Fibroblast of skin of right quadriceps (primary cell): Measurements from ENCODE around the gene ANKUB1.
"Not testable (repeated sequence)": the region's sequence is repeated elsewhere in the genome, so short reads cannot be mapped to it uniquely, and the experiment has no call there.

Experiments
- DNase-seq: peaks from one replicate; pipeline ENCODE4 v3.0.0-alpha.2; 2013

ANKUB1 gene, protein sequence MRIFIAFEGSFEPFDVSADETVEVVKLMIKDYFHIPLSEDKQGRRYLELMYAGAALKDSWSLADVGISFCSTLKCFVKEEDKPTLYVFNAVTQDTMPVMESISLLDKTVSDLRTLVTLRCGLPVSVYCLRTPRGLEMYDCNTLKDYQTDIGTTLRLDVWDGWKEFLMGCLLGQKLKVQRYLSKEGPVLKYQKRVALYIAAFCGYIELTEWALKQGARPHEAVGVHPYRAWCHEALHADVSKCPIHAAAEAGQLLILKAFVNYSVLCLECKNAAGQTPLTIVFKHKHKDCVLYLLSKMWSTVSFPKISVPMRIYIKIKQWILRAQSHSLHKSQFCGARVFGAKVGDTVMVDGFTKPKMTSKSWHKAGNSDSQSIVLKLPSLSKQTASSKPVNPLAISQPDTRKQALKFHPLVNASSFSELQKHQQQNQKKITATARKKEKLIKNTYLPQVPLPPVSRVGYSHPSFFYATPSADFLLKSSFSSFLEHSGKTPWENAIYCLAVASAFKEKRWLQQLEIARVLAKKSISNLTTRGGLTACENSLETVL

DNA sequence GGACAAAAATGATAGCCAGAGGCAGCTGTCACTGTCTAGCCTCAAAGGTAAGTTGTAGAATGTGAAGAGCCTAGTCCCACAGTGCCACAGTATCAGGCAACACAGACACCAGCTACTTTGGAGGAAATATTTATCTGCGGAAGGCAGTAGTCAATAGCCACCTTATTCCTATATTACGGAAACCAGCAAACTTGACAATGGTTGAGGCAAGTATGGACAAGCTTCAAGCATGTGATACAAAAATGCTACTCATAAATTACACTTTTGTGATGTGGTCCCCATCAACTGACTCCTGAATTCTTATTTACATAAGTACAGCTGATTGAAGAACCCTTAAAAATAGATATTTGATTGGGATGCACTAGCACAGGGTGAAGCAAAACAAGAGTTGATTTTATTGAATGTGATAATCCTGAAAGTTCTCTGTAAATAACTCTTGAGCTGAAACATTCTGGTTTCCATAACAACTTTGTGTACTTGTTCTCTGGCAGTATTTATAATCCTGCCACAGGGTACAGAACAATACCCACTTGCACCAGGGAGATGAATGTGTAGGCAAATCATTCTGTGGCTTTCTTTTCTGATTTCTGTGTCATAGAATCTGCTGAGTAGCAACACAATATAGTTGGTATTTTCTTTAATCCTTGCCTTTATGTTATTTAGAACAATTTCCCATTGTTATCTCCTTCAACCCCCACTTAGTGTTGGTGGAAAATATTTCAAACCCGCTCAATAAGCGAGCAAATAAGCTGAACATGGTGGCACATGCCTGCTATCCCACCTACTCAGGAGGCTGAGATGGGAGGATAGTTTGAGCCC, at the start of gene ANKUB1:
TSS of gene ANKUB1 (minus strand) at position 103 of the 819 bp plus-strand sequence. CDS start 188 bp downstream, outside the sequence.
- DNase-seq = no peak

DNA sequence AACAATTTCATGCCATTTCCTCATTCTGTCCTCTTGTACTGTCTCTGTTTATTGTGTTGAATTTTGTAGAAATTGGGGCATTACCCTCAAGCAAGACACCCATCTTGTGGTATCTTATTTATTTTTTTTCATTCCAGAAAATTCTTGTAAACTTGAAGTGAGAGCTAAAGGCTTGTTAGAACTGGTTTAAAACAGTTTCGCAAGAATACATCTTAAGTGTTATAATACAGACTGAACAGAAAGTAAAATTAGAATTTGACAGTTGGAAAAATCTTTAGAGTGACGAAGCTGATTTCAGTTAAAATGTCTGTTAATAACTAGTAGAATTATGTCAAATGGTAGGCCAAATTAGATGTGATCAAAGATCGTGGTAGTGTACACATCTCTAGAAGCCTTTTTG, 47.5 kb upstream of the ANKUB1 start:
- DNase-seq = no peak

DNA sequence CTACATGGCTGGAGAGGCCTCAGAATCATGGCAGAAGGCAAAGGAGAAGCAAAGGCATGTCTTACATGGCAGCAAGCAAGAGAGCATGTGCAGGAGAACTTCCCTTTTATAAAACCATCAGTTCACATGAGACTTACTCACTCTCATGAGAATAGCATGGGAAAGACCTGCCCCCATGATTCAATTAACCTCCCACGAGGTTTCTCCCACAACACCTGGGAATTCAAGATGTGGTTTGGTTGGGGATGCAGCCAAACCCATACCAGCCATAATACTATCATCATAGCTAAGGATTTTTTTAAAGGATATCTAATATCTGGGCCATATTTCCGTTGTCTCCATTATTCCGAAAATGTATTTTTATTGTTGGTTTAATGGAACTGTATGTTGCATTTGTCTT, 47.1 kb upstream of the ANKUB1 start:
- DNase-seq = not testable (repeated sequence)

DNA sequence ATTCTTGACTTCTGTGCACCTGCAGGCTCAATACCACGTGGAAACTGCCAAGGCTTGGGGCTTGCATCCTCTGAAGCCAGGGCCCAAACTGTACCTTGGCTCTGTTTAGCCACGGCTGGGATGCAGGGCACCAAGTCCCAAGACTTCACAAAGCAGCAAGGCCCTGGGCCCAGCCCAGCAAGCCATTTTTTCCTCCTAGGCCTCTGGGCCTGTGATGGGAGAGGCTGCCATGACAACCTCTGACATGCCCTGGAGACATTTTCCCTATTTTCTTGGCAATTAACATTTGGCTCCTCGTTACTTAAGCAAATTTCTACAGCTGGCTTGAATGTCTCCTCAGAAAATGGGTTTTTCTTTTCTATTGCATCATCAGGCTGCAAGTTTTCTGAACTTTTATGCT, 46.1 kb upstream of the ANKUB1 start:
- not testable (repeated sequence) for DNase-seq

DNA sequence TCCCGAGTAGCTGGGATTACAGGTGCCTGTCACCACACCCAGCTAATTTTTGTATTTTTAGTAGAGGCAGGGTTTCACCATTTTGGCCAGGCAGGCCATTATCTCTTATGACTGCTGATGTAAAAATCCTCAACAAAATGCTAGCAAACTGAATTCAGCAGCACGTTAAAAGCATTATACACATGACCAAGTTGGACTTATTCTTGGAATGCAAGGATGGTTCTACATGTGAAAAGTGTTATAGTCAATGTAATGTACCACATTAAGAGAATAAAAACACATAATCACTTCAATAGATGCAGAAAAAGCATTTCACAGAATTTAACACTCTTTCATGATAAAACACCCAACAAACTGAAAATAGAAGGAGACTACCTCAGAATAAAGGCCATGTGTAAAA, 40.9 kb upstream of the ANKUB1 start:
- no peak for DNase-seq

DNA sequence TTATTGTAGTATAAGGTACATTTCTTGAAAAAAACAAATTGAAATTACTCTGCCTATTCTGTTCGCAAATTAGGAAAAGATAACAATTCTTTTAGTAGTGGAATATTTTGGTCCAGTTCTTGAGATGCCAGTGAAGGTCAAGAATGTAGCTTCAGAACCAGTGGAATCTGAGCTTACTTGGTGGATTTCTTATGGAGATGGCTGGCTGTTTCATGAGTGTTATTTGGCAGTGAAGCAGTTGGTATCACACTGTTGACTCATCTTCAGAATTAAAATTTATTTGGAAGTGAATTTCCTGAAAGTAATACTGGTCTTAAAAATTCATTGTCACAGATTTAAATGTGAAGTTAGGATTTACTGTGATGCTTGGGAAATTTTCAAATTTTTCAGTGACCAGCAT, 39.7 kb upstream of the ANKUB1 start:
- DNase-seq = no peak

DNA sequence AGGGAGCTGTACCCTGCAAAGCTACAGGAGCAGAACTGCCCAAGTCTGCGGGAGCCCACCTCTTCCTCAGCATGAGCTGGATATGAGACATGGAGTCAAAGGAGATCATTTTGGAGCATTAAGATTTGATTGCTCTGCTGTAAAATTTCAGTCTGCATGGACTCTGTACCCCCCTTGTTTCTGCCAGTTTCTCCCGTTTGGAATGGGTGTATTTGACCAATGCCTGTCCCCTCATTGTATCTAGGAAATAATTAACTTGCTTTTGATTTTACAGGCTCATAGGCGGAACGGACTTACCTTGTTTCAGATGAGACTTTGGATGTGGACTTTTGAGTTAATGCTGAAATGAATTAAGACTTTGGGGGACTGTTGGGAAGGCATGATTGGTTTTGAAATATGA, 39.0 kb upstream of the ANKUB1 start:
- DNase-seq = no peak

DNA sequence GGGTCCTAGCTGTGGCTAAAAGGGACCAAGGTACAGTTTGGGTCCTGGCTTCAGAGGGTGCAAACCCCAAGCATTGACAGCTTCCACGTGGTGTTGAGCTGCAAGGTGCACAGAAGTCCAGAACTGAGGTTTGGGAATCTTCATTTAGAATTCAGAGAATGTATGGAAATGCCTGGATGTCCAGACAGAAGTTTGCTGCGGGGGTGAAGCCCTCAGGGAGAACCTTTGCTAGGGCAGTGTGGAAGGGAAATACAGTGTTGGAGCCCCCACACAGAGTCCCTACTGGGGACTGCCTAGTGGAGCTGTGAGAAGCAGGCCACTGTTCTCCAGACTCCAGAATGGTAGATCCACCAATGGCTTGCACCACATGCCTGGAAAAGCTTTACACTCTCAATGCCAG, 38.5 kb upstream of the ANKUB1 start:
- no peak for DNase-seq

DNA sequence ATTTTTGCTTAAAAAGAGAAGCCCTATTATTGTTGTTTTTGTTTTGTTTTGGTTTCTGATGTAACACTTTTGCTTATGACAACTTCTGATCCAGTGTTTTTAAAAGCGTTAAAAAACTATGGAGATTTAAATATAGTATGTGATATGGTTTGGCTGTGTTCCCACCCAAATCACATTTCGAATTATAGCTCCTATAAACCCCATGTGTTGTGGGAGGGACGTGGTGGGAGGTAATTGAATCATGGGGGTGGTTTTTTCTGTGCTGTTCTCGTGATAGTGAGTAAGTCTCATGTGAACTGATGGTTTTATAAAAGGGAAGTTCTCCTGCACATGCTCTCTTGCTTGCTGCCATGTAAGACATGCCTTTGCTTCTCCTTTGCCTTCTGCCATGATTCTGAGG, 37.3 kb upstream of the ANKUB1 start:
- not testable (repeated sequence) for DNase-seq

DNA sequence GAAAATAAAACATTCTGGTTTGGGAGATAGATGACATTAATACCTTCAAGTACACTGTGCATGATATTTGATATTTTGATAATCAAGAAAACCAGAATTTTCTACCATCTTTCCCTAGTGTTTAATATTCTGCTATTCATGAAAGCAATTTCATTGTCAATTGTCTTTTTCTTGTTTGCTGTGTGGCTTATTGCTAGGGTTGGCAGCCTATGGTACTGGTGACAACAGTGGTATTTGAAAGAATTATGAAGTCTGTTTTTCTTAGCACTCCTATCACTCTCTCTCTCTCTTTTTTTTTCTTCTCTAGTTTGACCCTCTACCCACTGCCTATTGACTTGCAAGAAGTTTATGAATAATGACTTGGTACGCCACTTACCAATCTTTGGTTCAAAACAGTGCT, 36.0 kb upstream of the ANKUB1 start:
- DNase-seq = no peak

DNA sequence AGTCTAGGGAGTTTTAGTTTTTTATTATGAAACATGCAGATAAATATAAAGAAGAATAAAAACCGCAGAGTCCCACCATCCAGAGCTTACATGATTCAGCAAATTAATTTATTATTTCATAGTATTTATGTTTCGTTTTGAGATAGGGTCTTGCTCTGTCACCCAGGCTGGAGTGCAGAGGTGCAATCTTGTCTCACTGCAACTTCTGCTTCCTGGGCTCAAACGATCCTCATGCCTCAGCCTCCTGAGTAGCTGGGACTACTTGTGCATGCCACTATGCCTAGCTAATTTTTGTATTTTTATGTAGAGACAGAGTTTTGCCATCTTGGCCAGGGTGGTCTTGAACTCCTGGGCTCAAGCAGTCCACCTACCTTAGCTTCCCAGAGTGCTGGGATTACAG, 34.3 kb upstream of the ANKUB1 start:
- no peak for DNase-seq

DNA sequence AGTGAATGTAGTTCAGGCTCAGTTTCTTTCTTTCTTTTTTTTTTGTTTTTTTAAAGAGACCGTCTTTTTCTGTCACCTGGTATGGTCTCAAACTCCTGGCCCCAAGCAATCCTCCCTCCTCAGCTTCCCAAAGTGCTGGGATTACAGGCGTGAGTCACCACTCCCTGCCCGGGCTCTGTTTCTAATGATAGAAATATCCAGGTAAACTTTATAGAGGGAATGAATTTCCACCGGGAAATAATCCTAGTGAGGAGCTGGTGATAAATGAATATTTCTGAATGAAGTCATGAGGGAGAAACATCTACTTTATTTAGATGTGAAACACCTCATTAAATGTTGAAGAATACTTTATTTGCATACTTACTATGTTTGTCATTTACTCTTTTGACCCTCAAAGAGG, 27.8 kb upstream of the ANKUB1 start:
- DNase-seq = no peak

DNA sequence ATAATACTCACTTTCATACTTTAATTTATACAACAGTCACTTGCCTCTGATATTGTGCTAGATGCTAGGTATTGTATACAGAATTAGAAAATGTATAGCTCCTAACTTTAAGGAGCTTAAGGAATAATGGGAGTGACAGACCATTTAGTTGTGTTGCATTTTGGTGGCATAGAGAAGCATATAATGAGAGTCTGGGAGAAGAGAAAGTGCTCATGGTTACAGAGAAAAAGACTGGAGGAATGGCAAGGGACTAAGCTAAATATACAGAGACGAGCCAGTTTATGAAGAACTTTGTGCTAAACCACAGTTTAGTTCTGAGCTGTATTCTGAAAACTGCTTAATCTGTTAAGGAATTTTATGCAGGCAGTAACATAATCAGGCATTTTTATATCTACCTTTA, 27.1 kb upstream of the ANKUB1 start:
- DNase-seq = no peak

DNA sequence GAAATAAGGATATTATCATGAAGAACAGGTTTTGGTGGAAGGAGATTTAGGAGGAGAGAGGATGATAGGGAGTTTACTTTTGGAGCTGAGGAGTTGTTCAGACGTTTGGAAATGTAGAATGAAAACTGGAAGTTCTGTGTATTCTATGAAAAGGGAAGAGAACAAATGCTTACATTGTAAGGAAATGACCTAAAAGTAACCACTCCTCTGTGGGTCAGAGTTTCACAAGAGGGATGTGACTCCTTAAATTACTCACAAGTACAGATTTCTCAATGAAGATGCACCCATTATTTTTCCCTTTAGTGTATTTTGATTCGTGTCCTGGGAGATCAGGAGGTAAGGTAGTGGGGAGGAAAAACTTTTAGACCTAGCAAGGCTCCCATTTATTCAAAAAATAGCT, 24.6 kb upstream of the ANKUB1 start:
- DNase-seq = no peak

DNA sequence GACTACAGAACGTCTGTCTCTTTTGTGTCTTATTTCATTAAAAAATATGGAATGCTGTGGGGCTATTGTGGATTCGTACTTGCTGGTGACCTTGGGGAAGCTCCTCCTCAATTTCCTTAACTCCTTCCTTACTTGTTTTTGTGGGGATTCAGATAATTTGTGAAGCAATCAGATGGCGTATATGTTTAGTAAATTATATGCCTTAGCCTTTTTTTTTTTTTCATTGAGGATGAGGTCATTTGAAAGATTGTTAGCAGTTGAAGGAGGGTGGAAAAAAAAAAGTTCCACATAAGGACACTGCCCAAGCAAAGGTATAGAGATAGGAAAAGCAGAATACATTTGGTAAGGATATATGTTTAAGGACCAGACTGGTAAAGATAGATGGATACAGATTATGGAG, 24.0 kb upstream of the ANKUB1 start:
- DNase-seq = no peak

DNA sequence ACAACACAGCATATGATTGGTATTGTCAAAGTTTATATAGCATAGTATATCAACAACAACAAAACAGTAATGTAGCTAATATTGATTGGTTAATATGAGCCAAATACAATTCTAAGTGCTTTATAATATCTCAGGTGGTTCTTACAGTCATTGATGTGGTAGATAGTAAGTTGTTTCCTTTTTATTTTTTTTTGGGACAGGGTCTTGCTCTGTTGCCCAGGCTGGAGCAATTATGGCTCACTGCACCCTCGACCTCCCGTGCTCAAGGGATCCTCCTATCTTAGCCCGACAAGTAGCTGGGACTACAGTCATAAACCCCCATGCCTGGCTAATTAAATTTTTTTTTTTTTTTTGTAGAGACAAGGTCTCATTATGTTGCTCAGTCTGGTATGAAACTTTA, 23.4 kb upstream of the ANKUB1 start:
- DNase-seq = no peak

DNA sequence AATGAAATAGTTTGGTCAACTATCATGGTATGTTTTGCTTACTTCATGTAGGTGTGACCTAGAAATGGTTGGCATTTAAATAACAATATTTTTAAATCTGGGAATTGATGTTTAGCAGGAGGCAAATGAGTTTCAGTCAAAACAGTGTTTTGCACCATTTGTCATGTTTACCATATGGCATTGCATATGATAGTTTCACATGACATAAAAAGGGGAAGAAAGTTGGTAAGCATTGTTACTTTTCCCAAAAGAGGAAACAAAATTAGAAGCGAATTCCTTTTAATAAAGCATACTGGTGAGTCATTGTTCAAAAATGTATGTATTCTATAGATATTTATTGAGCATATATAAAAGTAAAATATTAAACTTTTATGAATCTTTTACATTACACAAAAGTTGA, 23.0 kb upstream of the ANKUB1 start:
- DNase-seq = no peak

DNA sequence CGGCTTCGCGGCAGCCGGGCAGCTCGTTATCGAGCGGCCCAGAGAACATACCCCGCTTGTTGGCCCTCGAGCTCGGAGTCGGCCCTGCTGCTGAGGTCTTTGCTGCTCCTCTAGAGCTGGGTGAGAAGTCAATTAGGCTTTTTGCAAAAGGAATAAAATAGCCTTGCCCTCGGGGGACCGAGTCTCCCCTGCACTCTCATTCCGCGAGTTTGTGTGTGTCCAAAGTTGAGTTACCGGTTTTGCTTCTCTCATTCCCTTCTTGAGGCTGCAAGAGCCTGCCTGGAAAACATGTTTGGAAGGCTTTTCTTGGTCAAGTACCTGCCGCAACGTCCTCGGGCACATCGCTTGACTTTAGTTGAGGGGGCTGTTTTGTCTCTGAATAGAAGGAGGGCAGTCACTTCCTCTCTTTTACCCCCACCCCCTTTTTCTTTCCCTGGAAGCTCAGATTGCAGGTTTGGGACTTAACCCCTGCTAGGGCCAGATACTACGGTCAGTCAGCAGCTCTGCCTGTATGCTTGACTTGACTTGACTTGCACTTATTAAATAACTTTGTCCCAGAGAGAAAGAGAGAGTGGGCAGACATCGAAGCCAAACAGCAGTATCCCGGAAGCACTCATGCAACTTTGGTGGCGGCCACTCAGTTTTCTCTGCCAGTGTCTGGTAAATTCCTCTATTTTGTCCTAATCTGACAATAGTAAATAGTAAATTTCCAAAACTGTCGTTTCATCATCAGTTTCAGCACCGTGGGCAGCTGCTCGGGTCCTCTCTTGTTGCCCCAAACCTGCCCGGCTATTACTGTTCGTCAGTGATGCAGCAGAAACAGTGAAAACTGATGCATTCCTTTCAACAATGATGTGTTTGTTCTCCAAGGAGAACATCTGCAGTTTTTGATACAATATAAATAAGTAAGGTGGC, 21.3 kb upstream of the ANKUB1 start:
- peak; percentile 26 for DNase-seq

DNA sequence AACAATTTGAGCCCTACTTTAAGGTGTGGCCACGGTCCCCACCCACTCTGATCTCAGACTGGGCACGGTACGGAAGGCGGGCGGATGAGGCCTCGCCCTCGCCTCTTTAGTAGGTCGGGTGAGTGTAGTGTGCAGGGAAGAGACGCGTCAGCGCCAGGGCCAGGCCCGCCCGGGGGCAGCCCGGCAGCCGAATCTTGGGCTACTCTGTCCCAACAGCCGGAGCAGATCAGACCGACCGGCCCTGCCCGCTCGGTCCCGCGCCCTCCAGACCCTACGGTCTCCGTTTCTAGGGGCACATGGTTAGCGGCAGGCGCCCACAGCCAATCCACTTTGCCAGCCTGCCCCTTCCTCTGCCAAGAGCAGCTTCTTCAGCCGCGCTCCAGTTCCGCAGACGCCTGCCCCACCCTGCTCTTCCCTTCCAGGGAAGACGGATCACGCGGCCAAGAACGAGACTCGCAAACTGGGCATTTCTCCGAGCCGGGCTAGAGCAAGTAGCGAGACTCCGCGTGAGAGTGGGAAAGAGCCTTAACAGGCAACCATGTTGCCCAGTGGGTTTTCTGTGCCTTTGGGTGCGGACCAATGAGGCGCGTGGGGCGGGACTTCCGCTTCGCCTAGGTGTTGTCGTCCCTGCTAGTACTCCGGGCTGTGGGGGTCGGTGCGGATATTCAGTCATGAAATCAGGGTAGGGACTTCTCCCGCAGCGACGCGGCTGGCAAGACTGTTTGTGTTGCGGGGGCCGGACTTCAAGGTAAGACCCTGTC, 20.4 kb upstream of the ANKUB1 start, which contains the start of gene RNF13:
TSS of gene RNF13 (plus strand) at position 610 of the 761 bp plus-strand sequence. CDS start 32,812 bp downstream, outside the sequence.
- DNase-seq = peak; percentile 92

DNA sequence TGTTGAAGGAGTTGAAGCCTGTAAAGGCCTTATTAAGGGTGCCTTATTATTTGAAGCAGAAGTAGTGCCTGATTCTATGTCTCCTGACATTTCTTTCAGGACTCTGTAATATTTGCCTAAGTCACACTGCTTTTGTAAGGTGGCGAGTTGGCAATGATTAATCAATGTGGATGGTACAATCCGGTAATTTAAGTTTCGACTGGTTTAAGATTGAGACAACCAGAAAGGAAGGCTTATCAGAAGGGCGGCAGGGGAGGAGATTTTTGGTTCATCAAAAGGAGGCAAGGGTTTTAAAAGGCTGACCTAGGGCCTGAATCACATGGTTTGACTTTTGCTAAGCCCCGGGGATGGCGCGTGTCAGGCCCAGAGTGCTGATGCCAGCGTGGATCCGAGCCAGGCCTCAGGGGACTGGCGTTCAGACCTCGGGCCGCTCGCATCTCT, 19.8 kb upstream of the ANKUB1 start:
- DNase-seq = no peak

DNA sequence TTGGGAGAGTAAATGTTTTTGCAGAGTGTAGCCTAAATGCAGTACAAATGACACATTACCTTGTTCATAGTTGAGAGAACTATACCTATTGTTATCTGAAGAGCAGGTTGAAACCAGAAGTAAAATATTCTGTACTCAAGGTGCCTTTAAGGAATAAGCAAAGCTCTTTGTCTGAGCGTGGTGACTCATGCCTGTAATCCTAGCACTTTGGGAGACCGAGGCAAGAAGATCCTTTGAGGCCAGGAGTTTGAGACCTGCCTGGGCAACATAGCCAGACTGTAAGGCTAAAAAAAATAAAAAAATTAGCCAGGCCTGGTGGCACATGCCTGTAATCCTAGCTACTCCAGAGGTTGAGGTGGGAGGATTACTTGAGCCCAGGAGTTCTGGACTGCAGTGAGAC, 18.5 kb upstream of the ANKUB1 start:
- DNase-seq = no peak

DNA sequence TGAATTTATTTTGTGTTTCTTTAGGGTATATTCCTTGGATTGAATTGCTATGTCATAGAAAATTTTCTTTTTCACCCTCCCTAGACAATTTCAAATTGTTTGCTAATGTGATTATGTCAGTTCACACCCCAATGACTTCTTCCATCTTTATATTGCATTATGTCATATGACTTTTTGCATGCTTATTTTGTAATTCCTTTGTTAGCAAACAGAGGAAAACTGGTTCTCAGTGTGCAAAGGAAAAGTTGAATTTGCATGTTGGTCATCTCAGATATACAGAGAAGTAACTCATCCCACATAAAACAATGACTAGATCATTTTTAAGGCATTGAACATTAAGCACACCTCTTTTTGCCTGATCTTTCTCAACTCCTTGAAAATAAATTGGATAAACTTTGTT, 17.3 kb upstream of the ANKUB1 start:
- DNase-seq = no peak
